Measurements from ENCODE around the gene PRELP.
"Not testable (repeated sequence)": the region's sequence is repeated elsewhere in the genome, so short reads cannot be mapped to it uniquely, and the experiment has no call there.

PRELP gene

DNA sequence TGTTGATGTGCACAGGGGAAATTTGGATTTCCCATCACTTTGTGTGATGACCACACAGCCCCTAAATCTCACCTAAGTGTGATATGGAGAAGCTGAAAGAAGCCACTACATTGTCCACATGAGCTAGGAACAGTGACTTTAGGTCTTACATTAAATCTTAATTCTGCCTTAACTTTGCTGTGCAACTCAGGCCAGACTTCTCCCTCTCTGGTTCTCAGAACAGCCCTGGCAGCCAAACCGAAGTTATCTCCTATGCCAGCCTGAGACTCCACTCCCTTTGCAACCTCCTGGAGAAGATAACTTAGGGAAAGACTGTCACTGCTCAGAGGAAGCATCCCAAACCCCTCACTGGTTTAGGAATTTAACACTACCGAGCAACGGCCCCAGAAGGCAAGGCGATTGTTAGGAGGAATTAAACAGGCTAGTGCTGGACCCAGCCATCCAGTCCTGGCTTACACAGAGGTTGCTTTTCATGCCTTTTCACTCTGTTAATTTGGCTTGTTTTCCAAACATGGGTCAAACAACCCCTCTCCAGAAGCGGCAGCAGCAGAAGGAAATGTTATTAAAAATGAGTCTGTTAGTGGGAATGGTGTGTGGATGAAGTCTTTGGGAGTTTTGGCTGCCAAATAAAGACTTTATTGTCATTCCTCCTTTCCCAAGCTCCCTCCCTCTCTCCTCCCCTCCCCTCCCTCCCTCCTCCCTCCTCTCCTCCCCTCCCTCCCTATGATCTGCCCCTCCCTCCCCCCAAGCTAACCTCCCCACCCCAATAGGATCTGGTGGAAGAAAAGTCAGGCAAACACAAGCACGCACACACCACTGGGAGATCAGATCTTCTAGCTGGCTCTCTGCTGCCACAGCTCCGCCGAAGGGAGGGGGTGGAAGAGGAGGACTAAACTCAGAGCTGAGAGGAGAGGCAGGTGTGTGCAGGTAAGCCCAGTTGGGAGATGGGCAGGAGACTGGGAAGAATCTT, at the start of gene PRELP:
TSS of gene PRELP (plus strand) at position 795 of the 970 bp plus-strand sequence. CDS start 7,379 bp downstream, outside the sequence.
- no peak for DNase-seq

- DNase-seq: no peak
Measured at GRCh38 chr1:203426366-203426765, 49.2 kb upstream of the PRELP start.

DNA sequence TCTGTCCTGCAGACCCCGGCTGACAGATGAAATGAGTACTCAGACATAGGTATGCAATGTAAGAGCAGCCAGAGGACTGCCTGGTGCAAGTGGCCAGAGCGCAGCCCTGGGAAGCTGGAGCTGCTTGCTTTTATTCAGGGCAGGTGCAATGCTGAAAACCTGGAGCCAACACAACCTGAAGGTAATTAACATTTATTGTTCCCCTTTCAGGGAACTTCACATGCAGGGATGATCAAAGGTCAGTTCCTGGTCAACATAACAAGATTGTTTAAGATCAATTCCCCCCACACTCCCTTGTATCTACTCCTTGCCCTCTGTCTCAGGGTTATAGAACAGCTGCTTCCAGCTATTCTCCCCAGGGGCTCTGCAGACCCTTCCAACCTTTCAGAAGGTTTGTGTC, 48.7 kb upstream of the PRELP start:
- DNase-seq: no peak

- DNase-seq: no peak
Measured at GRCh38 chr1:203427451-203427850, 48.2 kb upstream of the PRELP start.

DNA sequence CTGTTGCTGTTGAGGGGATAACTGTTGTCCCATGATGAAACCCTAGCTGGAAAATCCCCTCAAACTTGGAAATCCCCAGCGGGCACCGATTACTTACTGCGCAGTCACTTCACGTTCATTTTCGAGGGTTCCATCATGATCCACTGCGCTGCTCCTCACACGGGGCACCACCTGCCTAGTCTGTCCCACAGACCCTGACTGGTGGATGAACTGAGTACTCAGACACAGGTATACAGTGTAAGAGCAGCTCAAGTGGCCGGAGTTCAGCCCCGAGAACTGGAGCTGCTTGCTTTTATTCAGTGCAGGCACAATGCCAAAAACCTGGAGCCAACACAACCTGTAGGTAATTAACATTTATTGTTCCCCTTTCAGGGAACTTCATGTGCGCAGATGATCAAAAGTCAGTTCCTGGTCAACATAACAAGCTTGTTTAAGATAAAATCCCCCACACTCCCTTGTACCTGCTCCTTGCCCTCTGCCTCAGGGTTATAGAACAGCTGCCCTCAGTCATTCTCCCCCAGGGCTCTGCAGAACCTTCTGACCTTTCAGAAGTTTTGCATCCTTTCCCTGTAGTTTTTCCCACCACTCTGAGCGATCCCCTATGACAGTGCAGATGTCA, 46.5 kb upstream of the PRELP start:
- DNase-seq: no peak

- no peak for DNase-seq
Measured at GRCh38 chr1:203435615-203436014, 40.0 kb upstream of the PRELP start.

DNA sequence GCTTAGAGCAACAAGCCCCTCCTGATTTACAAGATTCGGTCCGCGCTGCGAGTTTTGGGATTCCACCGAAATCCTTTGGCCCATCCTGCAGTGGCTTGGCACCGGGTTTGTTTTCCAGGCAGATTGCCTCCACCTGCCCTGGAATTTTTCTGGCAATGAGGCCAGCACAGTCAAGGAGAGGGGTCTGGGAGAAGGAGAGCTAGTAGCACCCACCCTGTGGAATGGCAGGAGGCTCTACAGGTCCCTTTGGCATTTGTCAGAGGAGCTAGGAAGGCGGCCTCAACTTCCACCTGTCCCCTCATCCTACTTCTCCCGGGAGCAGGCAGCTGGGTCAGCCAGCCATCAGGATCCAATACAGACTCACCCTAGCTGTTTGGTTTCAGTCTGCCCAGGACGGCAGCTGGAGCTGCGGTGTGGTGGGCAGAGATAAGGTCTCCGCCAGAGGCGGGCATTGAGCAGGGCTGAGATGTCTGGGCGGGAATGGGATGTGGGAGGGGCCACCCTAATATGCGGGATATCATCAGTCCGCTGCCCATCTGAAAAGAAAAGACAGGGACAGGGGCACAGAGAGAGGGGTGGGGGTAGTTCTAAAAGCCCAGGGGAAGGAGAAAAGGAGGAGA, 37.8 kb upstream of the PRELP start:
- no peak for DNase-seq

- no peak for DNase-seq
Measured at GRCh38 chr1:203439131-203439730, 36.4 kb upstream of the PRELP start.

DNA sequence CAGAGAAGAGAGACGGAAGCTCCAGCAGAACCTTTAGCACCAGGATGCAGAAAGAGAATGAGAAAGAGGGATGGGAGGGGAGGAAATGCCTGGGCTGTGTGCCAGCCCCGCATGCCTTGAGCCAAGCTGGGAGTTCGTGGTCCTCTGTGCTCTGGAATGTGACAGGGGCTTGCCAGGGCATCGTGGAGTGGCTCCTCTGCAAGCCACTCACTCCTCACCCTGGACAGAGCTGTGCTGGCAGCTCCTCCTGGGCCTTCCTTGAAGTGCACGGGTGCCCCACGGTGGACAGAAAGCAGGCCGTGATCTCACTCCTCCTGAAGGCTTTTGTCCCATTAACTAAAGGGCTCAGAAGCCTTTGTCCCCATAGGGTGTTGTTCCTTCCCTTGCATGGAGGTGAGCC, 34.8 kb upstream of the PRELP start:
- no peak for DNase-seq

- DNase-seq: no peak
Measured at GRCh38 chr1:203441766-203442165, 33.8 kb upstream of the PRELP start.

DNA sequence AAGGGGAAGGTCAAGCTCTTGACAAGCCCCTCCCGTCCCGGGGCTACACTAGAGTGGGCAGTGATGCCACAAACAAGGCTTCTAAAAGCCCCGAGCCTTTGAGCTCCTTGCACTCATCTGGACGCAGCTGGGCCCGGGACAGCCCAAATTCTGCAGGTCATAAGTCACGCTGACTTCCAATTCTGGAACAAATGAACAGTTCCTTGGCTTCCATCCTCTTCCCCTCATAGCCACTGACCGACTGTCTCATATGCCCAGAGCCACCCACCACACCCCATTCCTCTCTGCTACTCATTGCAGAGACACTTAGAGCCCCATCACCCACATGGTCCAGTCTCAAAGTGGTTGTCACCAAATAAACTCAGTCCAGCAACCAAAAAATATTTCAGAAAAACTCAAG, 32.8 kb upstream of the PRELP start:
- no peak for DNase-seq

DNA sequence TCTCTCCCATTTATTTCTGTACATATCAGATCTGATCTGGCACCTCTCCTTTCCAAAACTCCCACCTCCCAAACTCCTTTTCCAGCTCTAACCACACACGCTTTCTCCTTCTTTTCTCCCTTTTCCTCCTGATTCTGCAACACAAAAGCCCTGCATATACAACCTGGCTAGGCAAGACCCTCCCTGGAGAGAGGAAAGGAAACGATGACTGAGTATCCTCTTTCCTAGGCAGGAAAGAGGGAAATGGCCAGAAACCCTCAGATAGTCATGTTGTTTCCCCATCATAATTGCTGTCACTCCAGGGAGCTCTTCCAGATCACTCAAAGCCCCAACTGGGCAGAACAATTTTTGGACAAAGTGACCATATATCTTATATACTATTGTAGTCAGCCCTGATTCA, 32.3 kb upstream of the PRELP start:
- DNase-seq: no peak

- DNase-seq: no peak
Measured at GRCh38 chr1:203444171-203444576, 31.4 kb upstream of the PRELP start.

GRCh38 chr1:203447151-203447550, 28.5 kb upstream of the PRELP start:
- no peak for DNase-seq

DNA sequence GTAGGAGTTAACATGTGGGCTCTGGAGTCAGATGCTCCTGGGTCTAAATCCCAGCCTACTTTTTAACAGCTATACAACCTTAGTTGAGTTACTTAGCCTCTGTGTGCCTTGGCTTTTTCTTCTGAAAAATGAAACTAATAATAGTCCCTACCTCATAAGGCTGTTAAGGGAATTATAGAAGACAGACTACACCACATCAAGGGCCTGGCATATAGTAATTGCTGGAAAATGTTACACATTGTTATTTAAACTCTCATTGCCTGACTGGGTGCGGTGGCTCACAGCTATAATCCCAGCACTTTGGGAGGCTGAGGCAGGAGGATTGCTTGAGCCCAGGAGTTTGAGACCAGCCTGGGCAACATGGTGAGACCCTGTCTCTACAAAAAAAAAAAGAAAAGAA, 28.0 kb upstream of the PRELP start:
- not testable (repeated sequence) for DNase-seq

DNA sequence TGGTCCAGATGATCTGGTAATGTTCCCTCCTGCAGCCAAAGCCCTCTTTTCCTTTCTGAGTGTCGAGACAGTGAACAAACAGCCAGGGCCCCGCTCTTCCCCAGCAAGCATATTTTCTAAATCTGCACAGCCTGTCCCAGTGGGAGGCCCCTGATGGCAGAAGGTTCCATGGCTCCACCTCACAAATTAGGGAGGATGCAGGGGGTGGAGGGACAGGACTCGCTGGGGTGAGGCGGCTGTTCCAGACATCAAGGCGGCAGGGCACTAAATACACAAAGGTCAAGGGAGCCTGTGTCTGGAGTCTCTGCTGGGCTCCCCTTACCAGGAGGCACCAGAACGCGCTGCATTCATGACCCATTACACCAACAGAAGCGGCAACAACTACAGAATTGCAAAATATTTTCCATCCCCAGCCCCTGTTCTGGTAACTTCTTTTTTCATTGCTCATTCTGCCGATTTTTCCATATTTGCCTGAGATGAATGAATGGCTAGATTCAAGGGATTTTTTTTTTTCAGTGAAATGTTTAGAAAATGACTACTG, 27.0 kb upstream of the PRELP start:
- DNase-seq: no peak

DNA sequence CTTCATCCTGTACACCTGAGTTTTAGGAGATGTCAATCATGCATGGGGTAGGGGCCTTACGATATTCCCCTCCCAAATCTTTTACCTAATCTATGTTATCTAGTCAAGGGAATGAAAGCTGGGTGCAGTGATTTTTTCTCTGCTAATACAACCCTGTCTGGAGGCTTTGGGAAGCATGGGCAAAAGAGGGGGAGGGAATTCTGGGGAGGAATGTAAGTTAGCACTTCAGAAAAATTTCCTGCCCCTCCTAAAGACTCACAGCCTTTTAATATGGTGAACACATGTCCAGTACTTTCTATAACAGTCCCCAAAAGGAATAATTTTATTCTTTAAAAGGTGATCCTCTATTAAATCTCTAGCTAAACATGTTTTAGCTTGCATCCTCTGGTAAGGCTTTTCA, 25.6 kb upstream of the PRELP start:
- DNase-seq: no peak

GRCh38 chr1:203450479-203451149, 25.0 kb upstream of the PRELP start:
- no peak for DNase-seq

DNA sequence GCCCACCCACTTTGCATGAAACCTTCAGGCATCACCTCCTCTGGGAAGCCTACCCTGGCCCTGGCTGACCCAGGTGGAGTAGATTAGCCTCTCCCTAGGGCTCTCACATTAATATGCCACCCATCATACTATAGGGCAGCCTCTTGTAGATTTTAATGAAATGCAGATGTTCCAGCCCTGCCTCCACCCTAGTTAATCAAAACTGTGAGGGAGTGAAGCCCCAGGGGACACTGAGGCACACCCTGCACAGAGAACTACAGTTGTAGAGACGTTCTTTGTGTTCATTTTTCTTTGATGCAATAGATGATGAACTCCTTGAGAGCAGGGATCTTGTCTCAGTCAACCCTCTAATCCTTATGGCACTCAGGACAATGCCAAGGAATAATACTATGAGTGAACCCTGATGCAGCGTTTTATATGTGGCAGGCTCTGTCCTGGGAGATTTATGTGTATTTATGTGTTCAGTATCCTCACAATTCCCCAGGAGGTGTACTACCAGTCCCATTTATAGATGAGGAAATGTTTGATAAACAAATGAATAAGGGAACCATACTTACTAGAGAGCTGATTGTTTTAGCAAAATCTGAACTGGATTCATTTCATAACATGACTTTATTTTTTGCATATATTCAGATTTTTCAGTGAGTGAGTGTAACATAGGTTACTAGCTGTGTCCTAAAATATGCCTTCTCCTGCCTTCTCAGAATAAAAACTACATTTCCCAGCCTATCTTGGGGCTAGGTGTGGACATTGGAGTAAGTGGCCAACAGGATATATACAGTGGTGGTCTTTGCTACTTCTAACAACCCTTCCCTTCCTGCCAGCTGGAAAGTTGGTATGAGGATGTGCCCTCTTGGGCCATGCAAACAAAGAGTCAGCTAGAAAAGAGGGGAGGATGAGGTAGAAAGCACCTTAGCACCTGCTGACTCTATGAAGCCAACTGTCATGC, 23.5 kb upstream of the PRELP start:
- no peak for DNase-seq

GRCh38 chr1:203453016-203453415, 22.6 kb upstream of the PRELP start:
- DNase-seq: no peak

DNA sequence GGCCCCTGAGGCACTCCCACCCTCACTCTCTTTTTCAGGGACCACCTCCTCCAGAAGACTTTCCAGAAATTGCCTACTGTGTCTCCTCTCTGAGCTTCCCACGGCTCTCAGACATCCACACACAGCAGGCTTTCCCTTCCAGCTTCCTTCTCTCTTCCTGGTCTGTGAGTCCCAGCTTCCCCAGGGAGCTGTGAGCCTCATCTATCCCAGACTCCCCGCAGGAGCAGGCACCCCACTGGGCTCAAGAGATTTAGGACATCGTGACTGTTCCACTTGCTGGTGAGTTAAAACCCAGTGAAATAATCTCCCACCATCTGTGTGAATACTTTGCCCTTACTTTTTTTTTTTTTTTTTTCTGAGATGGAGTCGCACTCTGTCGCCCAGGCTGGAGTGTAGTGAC, 22.0 kb upstream of the PRELP start:
- no peak for DNase-seq
